HG03060 (cell line): ENCODE measurements around the gene NR2C1.

Experiments used
- ATAC-seq: cut with Tn5 transposase; IDR thresholded peaks from one replicate; pipeline ENCODE4 v1.9.1; 2021; ENCODE audit warnings: low read depth, moderate number of reproducible peaks; ENCODE audit not compliant: unreplicated experiment

NR2C1 gene

DNA sequence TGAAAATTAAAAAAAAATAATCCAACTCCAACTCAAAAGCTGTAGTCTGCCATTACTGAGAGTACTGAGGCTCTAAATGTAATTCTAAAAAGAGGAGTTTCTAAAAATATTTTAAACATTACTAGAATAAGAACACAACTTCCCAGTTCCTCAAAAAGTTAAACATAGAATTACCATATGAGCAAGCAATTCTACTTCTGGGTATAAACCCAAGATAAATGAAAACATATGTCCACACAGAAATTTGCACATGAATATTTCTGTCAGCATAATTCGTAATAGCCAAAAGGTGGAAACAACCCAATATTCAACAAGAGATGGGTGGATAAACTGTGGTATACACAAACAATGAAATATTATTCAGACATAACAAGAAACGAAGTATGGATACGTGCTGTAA lies 15.0 kb upstream of the NR2C1 start:
- no peak for ATAC-seq

DNA sequence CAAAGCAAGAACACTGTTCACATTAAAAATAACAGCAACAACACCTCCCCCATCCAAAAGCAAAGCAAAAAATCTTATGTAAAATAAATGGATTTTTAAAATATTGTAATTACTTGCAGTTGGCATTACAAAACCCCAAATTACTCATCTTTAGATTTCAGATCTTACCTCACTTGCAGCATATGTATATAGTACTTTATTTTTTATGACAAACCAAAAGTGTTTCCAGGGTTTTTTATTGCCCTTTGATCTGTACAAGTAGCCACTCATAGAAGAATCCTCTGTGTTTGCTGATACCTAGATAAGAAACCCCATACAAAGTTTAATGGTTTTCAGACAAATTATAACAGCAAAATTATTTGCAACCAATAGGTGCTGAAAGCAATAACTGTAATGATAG lies 12.2 kb upstream of the NR2C1 start:
- ATAC-seq, result no peak

DNA sequence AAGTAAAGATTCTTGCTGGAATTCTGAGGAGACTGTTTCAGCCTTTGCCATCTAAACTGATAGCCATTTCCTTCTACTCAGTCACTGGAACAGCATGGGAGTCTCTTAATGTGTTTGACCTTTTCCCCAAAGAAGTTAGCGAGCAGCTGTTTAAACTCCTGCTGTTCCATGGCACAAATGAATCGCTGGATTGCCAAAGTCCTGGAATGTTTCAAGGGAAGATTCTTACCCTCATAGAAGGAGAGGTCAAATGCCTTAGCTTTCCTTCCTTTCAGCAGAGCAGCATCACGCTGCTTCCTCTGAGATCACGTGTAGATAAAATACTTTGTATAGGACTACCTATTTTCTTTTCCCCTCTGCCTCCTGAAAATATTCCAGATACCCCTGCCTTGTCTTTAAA lies 10.5 kb upstream of the NR2C1 start:
- no peak for ATAC-seq

DNA sequence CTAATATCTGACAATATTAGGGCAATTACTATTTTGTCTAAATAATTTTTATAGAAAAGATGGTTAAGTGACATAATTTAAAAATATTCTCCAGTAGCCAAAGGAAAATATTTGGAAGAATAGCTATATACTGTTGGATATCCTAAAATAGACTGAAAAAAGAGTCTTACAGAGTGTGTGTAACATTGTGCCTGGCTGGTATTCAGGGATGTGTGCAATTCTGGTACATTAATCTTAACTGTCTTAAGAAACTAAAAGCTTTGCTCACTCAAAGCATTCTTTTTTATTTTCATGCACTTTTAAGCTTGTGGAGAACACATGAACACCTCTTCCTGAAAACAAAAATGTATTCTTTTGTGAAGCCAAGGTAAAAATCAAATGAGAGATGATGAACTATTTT lies 10.1 kb upstream of the NR2C1 start:
- no peak for ATAC-seq

DNA sequence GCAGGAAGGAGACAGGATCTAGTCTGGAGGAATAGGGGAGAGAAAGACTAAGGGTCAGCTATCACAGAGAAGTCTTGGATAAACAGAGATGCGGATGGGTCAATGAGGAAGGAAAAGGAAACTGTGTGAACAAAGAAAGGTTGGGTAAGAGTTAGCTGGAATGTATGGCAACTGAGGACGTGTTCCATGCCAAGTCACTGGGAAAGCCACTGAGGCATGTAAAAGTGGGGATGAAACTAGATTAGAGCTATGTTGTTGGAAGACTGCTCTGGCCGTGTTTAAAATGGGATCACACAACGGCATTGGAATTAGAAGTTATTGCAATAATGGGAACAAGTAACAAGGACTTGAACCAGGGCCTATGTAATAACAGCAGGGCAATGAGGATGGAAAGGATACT lies 3.9 kb upstream of the NR2C1 start:
- ATAC-seq, result no peak

DNA sequence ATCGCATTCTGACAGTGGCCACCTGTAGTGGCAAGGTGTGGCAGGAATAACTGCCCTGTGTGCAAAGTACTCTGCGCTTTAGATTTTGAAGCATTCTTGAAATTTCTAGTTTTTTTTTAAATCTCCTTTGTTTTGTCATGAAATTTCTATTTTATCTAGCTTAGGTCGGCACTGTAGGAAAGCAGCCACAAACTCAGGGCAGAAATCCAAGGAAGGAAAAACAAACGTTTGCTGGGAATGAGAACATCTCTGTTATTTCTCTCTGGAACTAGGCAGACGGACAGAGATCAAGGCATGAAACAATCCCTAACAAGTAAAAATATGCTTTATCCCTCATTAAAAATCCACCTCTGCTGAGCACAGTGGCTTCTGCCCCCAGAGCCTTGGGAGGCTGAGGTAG lies 1.3 kb upstream of the NR2C1 start:
- no peak for ATAC-seq

DNA sequence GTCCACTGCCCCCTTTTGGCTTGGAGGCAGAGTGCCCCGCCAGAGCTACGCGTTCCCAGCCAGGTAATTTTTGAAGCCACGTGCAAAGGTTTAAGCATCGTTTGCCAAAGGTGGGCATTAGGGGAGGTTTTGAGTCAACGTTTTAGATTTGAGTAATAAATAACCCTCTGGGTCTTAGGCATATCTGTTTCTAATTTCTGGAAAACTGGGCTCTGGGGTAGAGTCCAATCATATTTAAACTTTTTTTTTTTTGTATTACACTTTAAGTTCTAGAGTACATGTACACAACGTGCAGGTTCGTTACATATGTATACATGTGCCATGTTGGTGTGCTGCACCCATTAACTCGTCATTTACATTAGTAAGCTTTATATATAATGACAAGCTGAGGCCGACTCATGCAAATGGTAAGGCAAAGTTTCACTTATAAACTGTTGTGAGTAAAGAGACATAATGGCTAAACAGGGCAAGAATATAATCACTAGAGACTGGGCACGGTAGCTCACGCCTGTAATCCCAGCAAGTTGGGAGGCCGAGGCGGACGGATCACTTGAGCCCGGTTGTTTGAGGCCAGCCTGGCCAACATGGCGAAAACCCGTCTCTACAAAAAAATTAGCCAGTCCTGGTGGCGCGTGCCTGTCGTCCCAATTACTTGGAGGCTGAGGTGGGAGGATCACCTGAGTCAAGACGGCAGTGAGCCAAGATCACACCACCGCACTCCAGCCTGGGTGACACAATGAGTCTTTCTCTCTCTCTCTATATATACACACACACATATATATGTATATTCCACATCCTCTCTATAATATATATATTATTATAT lies 491 bp upstream of the NR2C1 start:
- no peak for ATAC-seq

- ATAC-seq, result no peak
These were observed 3.0 kb downstream of the NR2C1 start for GRCh38 chr12:95070378-95070777.

DNA sequence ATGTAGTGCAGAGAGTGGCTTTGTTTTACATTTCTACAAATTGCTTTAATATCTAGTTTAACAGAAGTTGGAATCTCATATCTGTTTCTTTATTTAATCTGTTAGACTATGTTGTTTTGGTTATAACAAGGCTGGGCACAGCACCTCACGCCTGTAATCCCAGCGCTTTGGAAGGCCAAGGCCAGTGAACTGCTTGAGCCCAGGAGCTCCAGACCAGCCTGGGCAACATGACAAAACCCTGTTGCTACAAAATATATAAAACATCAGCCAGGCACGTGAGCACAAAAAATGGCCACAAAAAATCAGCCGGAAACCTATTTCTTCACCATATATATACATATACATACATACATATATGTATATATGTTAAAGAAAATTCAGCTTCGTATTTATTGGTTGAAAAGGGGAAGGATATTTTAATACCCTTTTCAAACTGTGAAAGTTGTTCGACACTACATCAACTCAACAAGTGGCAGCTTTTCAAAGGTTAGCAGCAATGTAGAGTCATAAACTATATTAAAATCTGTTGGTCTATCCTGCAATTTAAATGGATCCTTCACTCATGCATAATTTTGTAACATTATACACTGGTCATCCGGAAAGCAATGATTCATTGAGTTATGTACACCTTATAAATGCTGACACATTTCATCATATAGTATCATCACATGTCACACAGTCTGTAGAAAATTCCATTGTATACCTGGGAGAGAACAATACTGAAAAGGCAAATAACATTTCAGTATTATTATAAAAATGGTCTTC lies 7.1 kb downstream of the NR2C1 start:
- ATAC-seq, result no peak

DNA sequence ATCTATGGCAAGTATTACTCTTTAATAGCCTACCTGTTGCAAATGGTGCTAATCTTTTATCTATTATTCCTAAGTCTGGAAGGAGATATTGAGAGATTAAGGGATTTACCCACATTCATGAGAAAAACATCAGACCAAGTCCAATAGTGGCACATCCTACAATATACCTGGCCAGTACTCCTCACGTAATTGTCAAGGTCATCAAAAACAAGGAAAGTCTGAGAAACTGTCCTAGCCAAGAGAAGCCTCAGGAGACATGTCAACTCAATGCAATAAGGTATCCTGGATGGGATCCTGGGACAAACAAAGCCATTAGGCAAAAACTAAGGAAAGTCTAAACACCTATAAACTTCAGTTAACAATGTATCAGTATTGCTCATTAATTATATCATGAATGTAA lies 12.5 kb downstream of the NR2C1 start:
- ATAC-seq, result no peak

DNA sequence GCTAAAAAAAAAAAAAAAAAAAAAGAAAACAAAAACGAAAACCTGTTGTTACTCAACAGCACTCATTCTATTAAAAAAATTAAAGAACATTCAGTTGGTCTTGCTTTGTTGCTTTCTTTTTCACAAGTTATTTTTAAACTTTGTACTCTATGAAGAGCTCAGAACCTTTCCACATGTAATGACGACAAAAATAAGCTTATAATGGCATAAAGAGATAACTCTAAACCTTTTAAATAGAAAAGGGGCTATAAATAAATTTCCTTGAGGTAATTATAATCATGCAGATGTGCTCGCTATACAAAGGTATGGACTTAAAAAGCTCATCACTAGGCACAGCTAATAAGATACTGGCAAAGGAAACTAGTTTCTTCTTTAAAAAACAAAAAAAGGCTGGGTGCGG lies 13.4 kb downstream of the NR2C1 start:
- no peak for ATAC-seq

DNA sequence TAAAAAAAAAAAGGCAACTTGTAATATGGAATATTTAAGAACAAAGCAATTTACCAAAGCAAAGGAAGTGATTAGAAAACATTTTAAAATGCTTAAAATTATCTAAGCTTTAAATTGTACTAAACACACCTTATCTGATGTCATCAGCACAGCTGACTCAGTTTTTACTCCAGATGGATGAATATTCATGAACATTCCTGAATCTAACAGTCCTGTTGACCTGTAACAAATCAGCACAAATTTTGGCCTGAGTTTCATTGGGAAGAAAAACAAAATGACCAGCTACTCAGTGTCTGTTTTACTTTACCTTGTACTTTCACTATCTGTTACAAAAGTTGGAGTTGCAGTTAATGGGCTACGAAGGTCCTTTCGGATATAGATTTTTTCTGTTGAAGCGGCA lies 16.0 kb downstream of the NR2C1 start:
- no peak for ATAC-seq

DNA sequence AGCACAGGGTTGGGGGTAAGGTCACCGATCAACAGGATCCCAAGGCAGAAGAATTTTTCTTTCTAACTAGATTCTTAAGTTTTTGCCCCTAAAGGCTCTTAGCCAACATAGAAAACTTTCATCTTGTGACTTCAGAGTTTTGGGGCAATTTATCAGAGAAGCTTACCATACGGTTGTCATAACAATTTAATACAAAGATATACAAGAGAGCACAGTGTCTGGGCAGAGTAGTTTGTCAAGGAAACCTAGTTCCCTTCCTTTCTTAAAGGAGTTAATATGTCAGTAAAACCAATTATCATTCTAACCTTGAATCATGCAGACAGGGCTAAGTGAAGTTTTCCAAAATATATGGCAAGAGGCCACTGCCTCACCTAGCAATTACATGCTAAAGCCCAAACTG lies 18.4 kb downstream of the NR2C1 start:
- ATAC-seq, result no peak

DNA sequence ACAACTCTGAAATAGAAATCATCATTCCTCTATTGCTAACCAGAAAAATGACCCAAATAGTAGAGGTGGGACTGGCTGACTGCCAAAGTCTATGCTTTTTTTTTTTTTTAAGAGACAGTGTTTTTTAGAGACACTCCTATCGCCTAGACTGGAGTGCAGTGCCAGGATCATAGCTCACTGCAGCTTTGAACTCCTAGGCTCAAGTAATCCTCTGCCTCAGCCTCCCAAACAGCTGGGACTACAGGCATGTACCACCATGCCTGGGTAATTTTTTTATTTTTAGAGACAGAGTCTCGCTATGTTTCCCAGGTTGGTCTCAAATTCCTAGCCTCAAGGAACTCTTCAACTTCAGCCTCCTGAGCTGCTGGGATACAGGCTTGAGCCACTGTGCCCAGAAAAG lies 19.2 kb downstream of the NR2C1 start:
- ATAC-seq, result no peak

- ATAC-seq, result no peak
These were observed 22.2 kb downstream of the NR2C1 start for GRCh38 chr12:95051241-95051640.

- no peak for ATAC-seq
These were observed 35.5 kb downstream of the NR2C1 start for GRCh38 chr12:95037906-95038305.

DNA sequence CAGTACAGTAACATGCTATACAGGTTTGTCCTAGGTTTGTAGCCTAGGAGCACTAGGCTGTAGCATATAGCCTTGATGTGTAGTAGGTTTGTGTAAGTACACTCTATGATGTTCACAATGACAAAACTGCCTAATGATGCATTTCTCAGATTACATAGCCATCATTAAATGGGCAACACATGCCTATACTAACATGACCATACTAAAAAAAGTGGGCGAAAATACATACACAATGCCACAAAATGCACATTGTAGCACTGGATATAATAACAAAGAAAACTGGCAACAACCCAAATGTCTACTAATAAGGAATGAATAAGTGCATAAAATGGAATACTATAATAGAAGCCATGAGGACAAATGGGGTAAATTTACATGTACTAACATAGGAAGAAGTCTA lies 38.7 kb downstream of the NR2C1 start:
- no peak for ATAC-seq

DNA sequence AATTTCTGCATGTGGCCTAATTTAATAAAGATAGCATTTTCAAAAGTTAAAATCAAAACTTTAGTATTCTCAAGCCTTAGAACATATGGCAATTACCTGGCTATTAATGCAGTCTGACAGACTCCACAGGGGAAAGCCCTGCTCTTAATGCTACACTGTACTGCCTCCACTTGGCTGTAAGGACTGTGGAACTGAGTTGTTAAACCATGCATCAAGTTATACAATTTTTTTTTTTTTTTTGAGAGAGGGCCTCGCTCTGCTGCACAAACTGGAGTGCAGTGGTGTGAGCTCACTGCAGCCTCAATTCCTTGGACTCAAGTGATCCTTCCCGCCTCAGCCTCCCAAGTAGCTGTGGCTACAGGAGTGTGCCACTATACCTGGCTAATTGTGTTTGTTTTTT lies 50.9 kb downstream of the NR2C1 start:
- no peak for ATAC-seq

DNA sequence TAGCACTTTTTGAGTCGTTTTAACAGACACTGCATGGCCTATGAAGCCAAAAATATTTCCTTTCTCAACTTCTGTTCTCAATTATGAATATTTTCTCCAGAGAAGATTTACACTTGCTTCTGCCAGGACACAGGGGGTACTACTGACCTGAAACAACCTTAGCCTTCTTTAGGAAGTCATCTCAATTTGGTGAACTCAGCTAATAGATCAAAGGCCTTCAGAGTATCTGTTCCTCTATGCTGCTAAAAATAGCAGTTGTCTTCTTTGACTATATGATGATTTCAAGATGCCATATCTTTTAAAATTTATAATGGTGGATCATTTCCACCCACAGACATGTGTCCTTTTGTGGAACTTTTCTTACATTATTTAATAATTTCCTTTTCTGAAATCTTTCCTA lies 55.9 kb downstream of the NR2C1 start:
- no peak for ATAC-seq

DNA sequence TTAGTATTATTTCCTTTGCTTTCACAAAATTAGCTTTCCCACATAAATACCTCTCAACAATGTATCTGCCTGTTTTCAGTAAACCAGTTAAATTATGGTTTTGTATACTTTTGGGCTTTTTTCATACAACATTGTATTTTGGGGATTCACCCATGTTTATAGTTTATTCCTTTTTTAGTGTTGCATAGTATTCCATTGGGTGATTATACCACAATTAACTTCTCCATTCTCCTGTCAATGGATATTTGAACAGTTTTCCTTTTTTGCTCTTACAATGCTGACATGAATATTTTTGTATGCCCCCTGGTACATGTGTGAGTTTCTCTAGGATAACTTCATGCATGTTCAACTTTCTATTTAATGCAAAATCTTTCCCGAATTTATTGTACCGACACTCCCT lies 57.3 kb downstream of the NR2C1 start:
- ATAC-seq, result no peak

DNA sequence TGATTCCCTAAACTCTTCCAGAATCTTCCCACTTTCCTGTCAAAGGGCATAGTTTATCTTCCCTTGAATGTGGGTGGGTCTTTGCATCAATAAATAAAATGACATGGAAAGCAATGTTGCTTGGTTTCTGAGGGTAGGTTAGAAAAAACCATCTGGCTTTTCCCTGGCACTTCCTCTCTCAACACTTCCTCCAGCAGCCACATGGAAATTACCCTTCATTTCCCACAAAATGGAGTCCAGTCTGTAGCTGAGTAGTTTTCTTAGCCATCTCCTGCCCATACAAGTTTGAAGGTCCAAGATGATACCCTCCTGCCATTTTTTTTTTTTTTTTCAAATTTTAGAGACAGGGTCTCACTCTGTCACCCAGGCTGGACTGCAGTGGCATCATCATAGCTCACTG lies 58.9 kb downstream of the NR2C1 start:
- ATAC-seq, result no peak

DNA sequence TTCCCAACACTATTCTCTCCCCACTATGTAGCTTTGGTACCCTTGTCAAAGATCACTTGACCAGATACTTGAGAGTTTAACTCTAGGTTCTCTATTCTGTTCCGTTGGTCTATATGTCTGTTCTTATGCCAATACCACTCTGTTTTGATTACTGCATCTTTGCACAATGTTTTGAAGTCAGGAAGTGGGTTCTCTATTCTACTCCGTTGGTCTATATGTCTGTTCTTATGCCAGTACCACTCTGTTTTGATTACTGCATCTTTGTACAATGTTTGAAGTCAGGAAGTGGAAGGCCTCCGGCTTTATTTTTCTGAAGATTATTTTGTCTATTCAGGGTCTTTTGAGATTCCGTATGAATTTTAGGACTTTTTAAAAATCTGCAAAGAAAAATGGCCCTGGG lies 67.2 kb downstream of the NR2C1 start:
- ATAC-seq, result no peak
